ENCODE measurements around the gene DZIP1. TPM values are rescaled to one million over a fixed set of nuclear protein-coding genes. Genes with fewer than 3 reads are reported as not detected.

The DZIP1 gene
- total and polyA plus RNA-seq, 2 of the 8 experiments (the other 6 are each of a cell fraction or from before 2014, with no cell fraction given), result 7.6 to 24.6 TPM

GRCh38 chr13:95559100-95559499 lies 85.4 kb downstream of the DZIP1 start:
- 85% methylated on average over 6 of the region's 6 CpGs; no CpG with 5 or more reads in 1 of the 2 experiments for WGBS, 2 experiments (ENCODE audit: extremely low coverage in 1 of 2, insufficient coverage in 1 of 2, insufficient read length in 1 of 2, insufficient replicate concordance in 2 of 2, low coverage in 1 of 2, low lambda C conversion rate in 2 of 2, missing lambda C conversion rate in 1 of 2)
- Histone ChIP-seq H3K56ac (replicated peaks; ENCODE audit: insufficient read length, low read depth, low read length) (no peak overlapping the region), H3K4ac (replicated peaks; ENCODE audit: insufficient read length, low read depth, low read length) (no peak overlapping the region), H4K91ac (replicated peaks; ENCODE audit: insufficient read length, low read length) (no peak overlapping the region), H3K79me1 (ENCODE audit: low read depth, low read length) (no peaks in the 10 kb centered on the region; the same call in 1 of the 2 replicates), H3K4me3 (ENCODE audit: extremely low read depth in 1 of 4, insufficient read depth in 2 of 4, low read depth in 3 of 4, low read length in 4 of 4) (no peak overlapping the region), H2AFZ (ENCODE audit: low read length) (no peak overlapping the region), H3K79me2 (ENCODE audit: control insufficient read depth in 1 of 2, insufficient read depth in 2 of 2, low read length in 2 of 2) (peaks cover 0 to 9% of the 10 kb centered on the region in 2 experiments; a peak in 1 of 4 replicates), H3K27ac (ENCODE audit: low read depth, low read length) (no peak overlapping the region), H2BK20ac (ENCODE audit: low read length) (no peak overlapping the region), H2BK5ac (ENCODE audit: low read depth, low read length) (no peak overlapping the region), H4K8ac (ENCODE audit: extremely low read depth, insufficient read depth, low read length) (no peak overlapping the region), H2AK5ac (ENCODE audit: low read depth, low read length) (no peak overlapping the region), H3K36me3 (ENCODE audit: control insufficient read depth in 2 of 4, insufficient read depth in 4 of 4, low read length in 3 of 4) (no peaks in the 10 kb centered on the region; a peak in 2 of 8 replicates), H4K20me1 (replicated peaks in 1 of 2; ENCODE audit: control insufficient read depth in 1 of 2, insufficient read depth in 2 of 2, low read length in 2 of 2) (peaks cover 0 to 2% of the 10 kb centered on the region in 2 experiments), H3K23ac (ENCODE audit: insufficient read length) (no peak overlapping the region), H3K9ac (replicated peaks in 1 of 4; ENCODE audit: extremely low read depth in 1 of 4, low read depth in 3 of 4, low read length in 3 of 4) (no peak overlapping the region), H4K5ac (ENCODE audit: insufficient read length, low read depth, low read length) (no peak overlapping the region), H3K27me3 (replicated peaks in 1 of 4; ENCODE audit: control insufficient read depth in 3 of 4, extremely low read depth in 1 of 4, insufficient read depth in 3 of 4, low read length in 3 of 4) (peaks cover 0 to 1% (median 0%) of the 10 kb centered on the region in 4 experiments; a peak in 2 of 7 replicates), H3K18ac (ENCODE audit: extremely low read depth, low read length) (no peak overlapping the region), H3K4me2 (ENCODE audit: insufficient read depth in 1 of 2, low read depth in 2 of 2, low read length in 2 of 2) (no peak overlapping the region), H2BK12ac (ENCODE audit: low read depth, low read length) (no peak overlapping the region), H3K4me1 (replicated peaks in 1 of 4; ENCODE audit: control insufficient read depth in 3 of 4, insufficient read depth in 4 of 4, low read length in 3 of 4) (peaks cover 0 to 3% (median 0%) of the 10 kb centered on the region in 4 experiments; a peak in 3 of 7 replicates), H3K23me2 (ENCODE audit: low read depth, low read length) (peaks cover 1% of the 10 kb centered on the region; the same call in 1 of the 2 replicates), H2BK120ac (replicated peaks; ENCODE audit: low read depth, low read length) (no peak overlapping the region), H3K14ac (ENCODE audit: insufficient read length) (no peak overlapping the region), H3K9me3 (ENCODE audit: insufficient read depth in 2 of 2, low read depth in 1 of 2, low read length in 1 of 2) (no peaks in the 10 kb centered on the region), H2BK15ac (ENCODE audit: low read length) (no peak overlapping the region)
- POLR2A ChIA-PET (ENCODE audit: partially characterized antibody), result no interaction called here
- FAIRE-seq (no peak), DNase-seq (ENCODE audit: low read depth in 1 of 2, low spot score in 2 of 2) (no peak)
- TF ChIP-seq NRF1 (IDR thresholded peaks at IDR 0.05; ENCODE audit: low read depth, low read length), result no peak
- CTCF ChIA-PET (ENCODE audit: partially characterized antibody), result interaction anchor here (1.6 kb wide), 1 partner anchor 275 kb away, joined by 3 read pairs; no protein-coding TSS in a partner anchor

All from H1 (cell line).